ENCODE measurements around the gene APOA5.

Gene APOA5

DNA sequence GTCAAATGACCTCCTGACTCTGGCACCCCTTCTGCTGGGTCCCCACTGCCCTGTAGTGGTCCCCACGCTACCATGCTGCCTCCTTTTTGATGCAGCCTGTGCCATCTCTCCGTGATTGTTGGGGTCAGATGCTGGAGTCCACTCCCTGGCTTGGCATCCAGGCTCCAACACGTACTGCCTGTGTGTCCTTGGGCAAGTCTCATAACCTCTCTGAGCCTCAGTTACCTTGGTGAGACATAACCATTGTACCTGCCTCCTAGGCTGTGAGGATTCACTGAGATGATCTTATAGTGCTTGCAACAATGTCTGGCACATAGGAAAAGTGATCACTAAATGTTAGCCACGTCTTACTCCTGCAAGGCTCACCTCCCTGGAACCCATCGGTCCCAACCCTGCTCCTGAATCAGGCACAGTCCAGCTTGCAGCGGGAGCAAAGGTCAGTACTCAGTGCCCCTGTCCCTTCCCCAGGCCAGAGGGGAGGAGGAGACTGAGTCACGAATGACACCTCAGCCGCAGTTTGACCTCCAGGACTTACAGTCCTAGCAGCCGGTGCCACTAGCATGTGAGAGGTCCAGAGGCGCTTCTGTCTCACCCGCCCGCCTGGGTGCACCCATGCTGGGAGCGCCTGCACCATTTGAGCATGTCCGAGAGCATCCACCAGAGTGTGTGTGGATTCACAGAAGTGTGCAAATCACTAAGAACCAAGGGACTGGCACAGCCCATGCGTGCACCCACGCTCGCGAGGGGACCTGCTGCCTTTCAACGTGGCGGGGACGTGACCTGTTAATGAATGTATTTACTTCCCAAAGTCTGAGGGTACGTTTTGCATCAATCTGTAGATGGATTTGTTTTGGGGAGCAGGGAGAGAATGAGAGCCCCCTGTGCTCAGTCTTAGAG is 34.4 kb upstream of the APOA5 start:
- TF ChIP-seq, protein P1, sequence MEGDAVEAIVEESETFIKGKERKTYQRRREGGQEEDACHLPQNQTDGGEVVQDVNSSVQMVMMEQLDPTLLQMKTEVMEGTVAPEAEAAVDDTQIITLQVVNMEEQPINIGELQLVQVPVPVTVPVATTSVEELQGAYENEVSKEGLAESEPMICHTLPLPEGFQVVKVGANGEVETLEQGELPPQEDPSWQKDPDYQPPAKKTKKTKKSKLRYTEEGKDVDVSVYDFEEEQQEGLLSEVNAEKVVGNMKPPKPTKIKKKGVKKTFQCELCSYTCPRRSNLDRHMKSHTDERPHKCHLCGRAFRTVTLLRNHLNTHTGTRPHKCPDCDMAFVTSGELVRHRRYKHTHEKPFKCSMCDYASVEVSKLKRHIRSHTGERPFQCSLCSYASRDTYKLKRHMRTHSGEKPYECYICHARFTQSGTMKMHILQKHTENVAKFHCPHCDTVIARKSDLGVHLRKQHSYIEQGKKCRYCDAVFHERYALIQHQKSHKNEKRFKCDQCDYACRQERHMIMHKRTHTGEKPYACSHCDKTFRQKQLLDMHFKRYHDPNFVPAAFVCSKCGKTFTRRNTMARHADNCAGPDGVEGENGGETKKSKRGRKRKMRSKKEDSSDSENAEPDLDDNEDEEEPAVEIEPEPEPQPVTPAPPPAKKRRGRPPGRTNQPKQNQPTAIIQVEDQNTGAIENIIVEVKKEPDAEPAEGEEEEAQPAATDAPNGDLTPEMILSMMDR (IDR thresholded peaks at IDR 0.05; ENCODE audit: low read depth, low read length), result no peak
- DNase-seq (ENCODE audit: low read depth in 2 of 2), result no peak
- H3K4me3 ChIP-seq (replicated peaks in 1 of 2; ENCODE audit: low read depth in 2 of 2, low read length in 2 of 2), result no peak overlapping the region

DNA sequence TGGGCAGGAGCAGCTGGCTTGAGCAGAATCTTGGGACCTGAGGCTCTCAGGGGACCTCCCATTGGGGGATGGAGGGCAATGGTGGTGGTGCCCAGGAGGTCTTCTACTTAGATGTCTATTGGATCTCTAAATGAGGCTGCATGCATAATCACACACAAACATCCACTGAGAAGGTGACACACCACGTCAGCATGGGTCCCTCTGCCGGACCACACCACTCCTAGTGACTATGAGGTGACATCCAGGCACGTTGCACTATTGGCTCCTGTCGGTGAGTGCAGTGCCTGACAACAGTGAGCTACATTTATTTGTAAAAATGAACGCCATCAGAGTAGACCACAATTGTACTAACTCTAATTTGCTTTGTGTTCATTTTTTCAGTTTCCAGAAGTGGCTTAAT is 33.8 kb upstream of the APOA5 start:
- DNase-seq (ENCODE audit: low read depth in 2 of 2), result no peak
- TF ChIP-seq, protein P1 (IDR thresholded peaks at IDR 0.05; ENCODE audit: low read depth, low read length), result no peak

DNA sequence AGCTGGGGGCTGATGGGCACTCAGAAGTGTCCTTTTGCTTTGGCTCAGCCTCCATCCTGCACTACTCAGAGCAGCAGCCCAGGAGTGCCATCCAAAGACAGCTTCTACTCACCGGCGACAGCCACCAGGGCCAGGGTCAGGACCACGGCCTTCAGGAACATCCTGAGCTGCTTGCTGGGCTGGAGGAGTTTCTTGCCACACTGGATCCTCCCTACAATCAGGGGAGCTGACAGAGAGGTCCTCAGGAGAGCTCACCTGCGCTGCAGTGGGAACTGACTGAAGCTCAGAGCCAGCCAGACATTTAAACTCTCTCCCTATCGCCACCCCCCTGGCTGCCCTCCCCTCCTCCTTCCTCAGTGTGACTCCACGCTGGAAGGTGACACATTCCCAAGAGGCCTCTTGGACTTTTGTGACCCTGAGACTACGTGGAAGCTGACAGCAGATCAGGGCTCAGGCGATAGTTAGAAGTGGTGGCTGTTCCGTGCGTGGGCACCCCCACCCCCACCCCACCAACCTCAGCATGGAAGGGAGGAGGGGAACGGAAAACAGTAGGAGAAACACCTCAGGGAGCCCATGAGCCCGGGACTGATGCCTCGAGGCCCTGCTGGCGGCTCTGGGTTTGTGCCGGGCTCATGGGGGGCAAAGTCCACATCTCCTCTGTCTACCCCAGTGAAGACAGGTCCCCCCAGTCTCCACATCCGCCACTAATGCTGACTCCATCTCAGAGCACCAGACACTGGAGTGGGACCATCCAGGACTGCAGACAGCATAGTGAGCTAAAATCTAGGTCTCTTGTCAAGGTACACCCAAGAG is 31.6 kb upstream of the APOA5 start, which contains the start of gene APOA4:
TSS of gene APOA4 (minus strand) at position 274 of the 813 bp plus-strand sequence. CDS start at position 161, 113 bp downstream.
- TF ChIP-seq, protein P1 (IDR thresholded peaks at IDR 0.05; ENCODE audit: low read depth, low read length), result no peak
- DNase-seq (ENCODE audit: low read depth in 2 of 2), result no peak
- H3K4me3 ChIP-seq (replicated peaks in 1 of 2; ENCODE audit: low read depth in 2 of 2, low read length in 2 of 2), result no peak within 1 kb of the TSS

More for the DNA sequence above, 33.8 kb upstream of the APOA5 start:
- no peak overlapping the region for H3K4me3 ChIP-seq (replicated peaks in 1 of 2; ENCODE audit: low read depth in 2 of 2, low read length in 2 of 2)

DNA sequence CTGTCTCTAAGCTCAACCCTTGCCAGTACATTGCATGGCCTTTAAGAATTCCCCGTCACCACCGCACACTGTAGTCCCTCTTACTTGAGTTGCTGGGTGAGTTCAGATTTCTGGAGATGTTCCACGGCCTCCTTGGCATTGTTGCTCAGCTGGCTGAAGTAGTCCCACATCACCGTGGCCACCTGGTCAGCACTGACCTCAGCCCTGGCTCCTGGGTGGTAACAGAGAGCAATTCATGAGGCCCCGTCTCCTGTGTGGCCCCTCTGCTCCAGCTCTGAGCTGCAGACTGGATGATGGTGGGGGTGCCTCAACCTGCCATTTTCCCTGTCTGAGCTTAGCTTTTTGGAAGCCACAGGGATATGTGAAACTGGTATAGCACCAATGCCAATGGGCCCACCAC is 30.9 kb upstream of the APOA5 start:
- DNase-seq (ENCODE audit: low read depth in 2 of 2), result no peak
- TF ChIP-seq, protein P1 (IDR thresholded peaks at IDR 0.05; ENCODE audit: low read depth, low read length), result no peak
- H3K4me3 ChIP-seq (replicated peaks in 1 of 2; ENCODE audit: low read depth in 2 of 2, low read length in 2 of 2), result no peak overlapping the region

DNA sequence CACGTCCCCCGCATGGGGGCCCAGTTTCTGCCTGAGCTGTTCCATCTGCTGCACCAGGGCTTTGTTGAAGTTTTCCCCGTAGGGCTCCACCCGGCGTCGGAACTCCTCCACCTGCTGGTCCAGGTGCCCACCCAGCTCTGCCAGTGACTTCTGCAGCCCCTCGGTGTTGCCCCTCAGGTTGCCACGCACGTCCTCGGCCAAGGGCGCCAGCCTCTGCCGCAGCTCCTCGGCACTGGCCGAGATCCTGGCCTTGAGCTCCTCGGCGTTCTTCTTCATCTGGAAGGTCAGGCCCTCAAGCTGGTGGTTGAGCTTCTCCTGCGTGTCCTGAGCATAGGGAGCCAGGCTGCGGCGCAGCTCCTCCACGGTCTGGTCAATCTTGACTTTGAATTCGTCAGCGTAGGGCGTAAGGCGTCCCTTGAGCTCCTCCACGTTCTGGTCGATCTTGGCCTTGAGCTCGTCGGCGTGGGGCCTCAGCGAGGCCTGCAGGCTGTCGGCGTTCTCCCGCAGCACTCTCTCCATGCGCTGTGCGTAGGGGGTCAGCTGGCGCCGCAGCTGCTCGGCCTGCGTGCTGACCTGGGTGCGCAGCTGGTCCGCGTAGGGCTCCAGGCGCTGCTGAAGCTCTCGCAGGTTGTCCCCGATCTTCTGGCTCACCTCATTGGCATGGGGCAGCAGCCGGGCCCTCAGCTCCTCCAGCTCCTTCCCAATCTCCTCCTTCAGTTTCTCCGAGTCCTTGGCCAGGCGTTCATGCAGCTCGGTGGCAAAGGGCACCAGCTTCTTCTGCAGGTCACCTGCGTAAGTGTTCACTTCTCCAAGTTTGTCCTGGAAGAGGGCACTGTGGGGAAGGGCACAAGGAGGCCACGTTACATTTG is 29.6 kb upstream of the APOA5 start:
- DNase-seq (ENCODE audit: low read depth in 2 of 2), result no peak
- TF ChIP-seq, protein P1 (IDR thresholded peaks at IDR 0.05; ENCODE audit: low read depth, low read length), result no peak
- H3K4me3 ChIP-seq (replicated peaks in 1 of 2; ENCODE audit: low read depth in 2 of 2, low read length in 2 of 2), result no peak overlapping the region

DNA sequence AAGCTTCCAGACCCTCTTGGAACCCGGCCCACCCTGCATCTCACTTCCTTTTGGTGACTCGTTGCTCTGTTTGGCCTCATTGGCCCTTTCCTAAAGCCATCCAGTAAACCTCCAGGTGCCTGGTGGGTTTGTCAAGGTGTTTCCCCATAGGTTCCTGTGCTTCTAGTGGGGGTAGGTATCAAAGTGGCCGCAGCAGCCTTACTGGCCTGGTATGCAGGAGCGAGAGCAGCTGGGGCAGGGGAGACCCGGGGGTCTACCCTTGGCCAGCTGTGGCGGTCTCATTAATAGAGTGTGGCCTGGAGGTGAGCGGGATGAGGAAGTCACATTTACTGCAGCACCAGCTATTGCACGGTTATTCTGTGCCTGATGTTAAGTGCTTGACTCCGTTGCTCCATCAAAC is 27.4 kb upstream of the APOA5 start:
- DNase-seq (ENCODE audit: low read depth in 2 of 2), result no peak
- no peak overlapping the region for H3K4me3 ChIP-seq (replicated peaks in 1 of 2; ENCODE audit: low read depth in 2 of 2, low read length in 2 of 2)
- TF ChIP-seq, protein P1 (IDR thresholded peaks at IDR 0.05; ENCODE audit: low read depth, low read length), result no peak
